SU-DHL-6 (cell line): Measurements from ENCODE around the gene MRPS27.

Source experiments
- CTCF ChIP-seq: fragments of 200-600 bp; sonication (generic); IDR thresholded peaks from one replicate; pipeline ENCODE4 v1.5.1; 2017; ENCODE audit warnings: antibody characterized with exemption, mild to moderate bottlenecking, low read length, moderate library complexity; ENCODE audit not compliant: insufficient read depth, poor library complexity, severe bottlenecking
- EZH2phosphoT487 ChIP-seq: fragments of 200-600 bp; sonication (generic), shearing (Covaris generic); conservative IDR thresholded peaks from 2 replicates; pipeline ENCODE4 v1.6.1; 2018; ENCODE audit warnings: mild to moderate bottlenecking, antibody characterized with exemption, low read length, moderate library complexity, mixed read lengths

GRCh38 chr5:72352616-72353015 is 32.6 kb upstream of the MRPS27 start:
- TF ChIP-seq CTCF (no peak), EZH2phosphoT487 (no peak)
